Neuronal stem cell (in vitro differentiated cells): ENCODE data around the gene LRP10.

Source experiments
- DNase-seq: peaks from one replicate; pipeline ENCODE4 v3.0.0-alpha.2; 2013; ENCODE audit warnings: low spot score
- H2AFZ ChIP-seq: one replicate; pipeline ENCODE4 v1.6.1; 2013; ENCODE audit warnings: mild to moderate bottlenecking, low read length, inconsistent platforms
- H2AK5ac ChIP-seq: 2 replicates; pipeline ENCODE4 v1.6.1; 2013; ENCODE audit warnings: low read depth, mild to moderate bottlenecking, inconsistent platforms, low read length, moderate library complexity, mixed read lengths
- H2BK120ac ChIP-seq: 2 replicates; pipeline ENCODE4 v1.6.1; 2013; ENCODE audit warnings: low read depth, mild to moderate bottlenecking, inconsistent platforms, low read length, moderate library complexity, mixed read lengths
- H2BK12ac ChIP-seq: one replicate; pipeline ENCODE4 v1.6.1; 2013; ENCODE audit warnings: low read length, inconsistent platforms
- H2BK15ac ChIP-seq: 2 replicates; pipeline ENCODE4 v1.6.1; 2013; ENCODE audit warnings: mild to moderate bottlenecking, low read length, inconsistent platforms, mixed read lengths
- H2BK5ac ChIP-seq: one replicate; pipeline ENCODE4 v1.6.1; 2013; ENCODE audit warnings: inconsistent platforms, mild to moderate bottlenecking, low read length, moderate library complexity
- H3K14ac ChIP-seq: one replicate; pipeline ENCODE4 v1.6.1; 2013; ENCODE audit warnings: low read length, inconsistent platforms
- H3K18ac ChIP-seq: 2 replicates; pipeline ENCODE4 v1.6.1; 2013; ENCODE audit warnings: low read length, inconsistent platforms
- H3K23ac ChIP-seq: 2 replicates; pipeline ENCODE4 v1.6.1; 2013; ENCODE audit warnings: low read depth, mild to moderate bottlenecking, mixed read lengths, low read length, inconsistent platforms; ENCODE audit not compliant: poor library complexity
- H3K27ac ChIP-seq: replicated peaks from 3 replicates; pipeline ENCODE4 v1.5.1; 2013; ENCODE audit warnings: low read length, inconsistent platforms
- H3K27me3 ChIP-seq, 3 experiments: 2 replicates each; pipeline ENCODE4 v1.6.1; 2013; ENCODE audit warnings: low read length in 3 of 3, mild to moderate bottlenecking in 2 of 3, inconsistent platforms in 1 of 3, low read depth in 1 of 3, mixed read lengths in 1 of 3, moderate library complexity in 1 of 3; ENCODE audit not compliant: control insufficient read depth in 3 of 3, insufficient read depth in 3 of 3
- H3K36me3 ChIP-seq, 2 donors: replicated peaks in 1 of 2; 2 replicates each; pipeline ENCODE4 v1.6.1; 2013; ENCODE audit warnings: low read length in 2 of 2; ENCODE audit not compliant: control insufficient read depth in 2 of 2, insufficient read depth in 2 of 2
- H3K4ac ChIP-seq: 2 replicates; pipeline ENCODE4 v1.6.1; 2013; ENCODE audit warnings: inconsistent platforms, mild to moderate bottlenecking, low read length, moderate library complexity
- H3K4me1 ChIP-seq, 2 donors: 1 replicate in 1 of 2; 2 replicates in 1 of 2; pipeline ENCODE4 v1.6.1; 2013; ENCODE audit warnings: low read length in 2 of 2, low read depth in 1 of 2; ENCODE audit not compliant: control insufficient read depth in 2 of 2, insufficient read depth in 1 of 2
- H3K4me2 ChIP-seq: one replicate; pipeline ENCODE4 v1.6.1; 2013; ENCODE audit warnings: mild to moderate bottlenecking, low read length, inconsistent platforms; ENCODE audit not compliant: insufficient read depth, poor library complexity, severe bottlenecking
- H3K4me3 ChIP-seq, 2 donors: 2 replicates each; pipeline ENCODE4 v1.5.1; 2013; ENCODE audit warnings: low read length in 2 of 2, mild to moderate bottlenecking in 2 of 2, inconsistent platforms in 1 of 2, moderate library complexity in 1 of 2
- H3K79me1 ChIP-seq: one replicate; pipeline ENCODE4 v1.6.1; 2013; ENCODE audit warnings: low read depth, mild to moderate bottlenecking, inconsistent platforms, low read length, moderate library complexity
- H3K9ac ChIP-seq: one replicate; pipeline ENCODE4 v1.6.1; 2013; ENCODE audit warnings: mild to moderate bottlenecking, low read depth, low read length, inconsistent platforms; ENCODE audit not compliant: poor library complexity
- H3K9me3 ChIP-seq, 2 donors: replicated peaks in 1 of 2; 2 replicates each; pipeline versions ENCODE3 to v1.6.1; 2013; ENCODE audit warnings: low read length in 2 of 2, mild to moderate bottlenecking in 2 of 2, inconsistent platforms in 1 of 2, low read depth in 1 of 2, mixed read lengths in 1 of 2, moderate library complexity in 1 of 2; ENCODE audit not compliant: control insufficient read depth in 2 of 2, insufficient read depth in 1 of 2
- H4K8ac ChIP-seq: one replicate; pipeline ENCODE4 v1.6.1; 2013; ENCODE audit warnings: low read depth, mild to moderate bottlenecking, inconsistent platforms, low read length, moderate library complexity
- H4K91ac ChIP-seq: one replicate; pipeline ENCODE4 v1.6.1; 2013; ENCODE audit warnings: low read length, low read depth, mild to moderate bottlenecking, inconsistent platforms; ENCODE audit not compliant: poor library complexity
- WGBS, 2 donors: extraction: QIAGEN DNeasy Blood & Tissue Kit; methylation state at CpG; one replicate each; pipeline ENCODE4 v1.1.7; 2013; ENCODE audit warnings: missing lambda C conversion rate in 2 of 2, mixed read lengths in 1 of 2; ENCODE audit not compliant: insufficient read length in 2 of 2, insufficient replicate concordance in 1 of 2; ENCODE audit errors: extremely low coverage in 2 of 2; 5-methylcytosine and 5-hydroxymethylcytosine counted together

Gene LRP10

GRCh38 chr14:22878271-22879246 is 7.0 kb downstream of the LRP10 start:
- Histone ChIP-seq H3K23ac (no peak overlapping the region), H2BK120ac (no peak overlapping the region), H3K27ac (no peak overlapping the region), H3K18ac (no peak overlapping the region), H2BK12ac (no peak overlapping the region), H3K9ac (no peak overlapping the region), H3K4ac (no peak overlapping the region), H3K79me1 (no peaks in the 10 kb centered on the region), H2AK5ac (peak overlapping the region; percentile 73), H4K8ac (no peak overlapping the region), H3K14ac (peak overlapping the region; percentile 60), H3K4me1 (peaks cover 14 to 15% of the 10 kb centered on the region in 2 donors), H3K4me2 (no peak overlapping the region), H2BK5ac (no peak overlapping the region), H3K27me3 (no peaks in the 10 kb centered on the region), H3K4me3 (peak overlapping the region in 1 of 2 donors; percentile 46), H3K9me3 (no peaks in the 10 kb centered on the region), H2AFZ (no peak overlapping the region), H2BK15ac (no peak overlapping the region), H4K91ac (no peak overlapping the region), H3K36me3 (peaks cover 8 to 29% of the 10 kb centered on the region in 2 donors)
- WGBS, 2 donors = no CpG with 5 or more reads among the region's 8 CpGs
- DNase-seq = no peak

GRCh38 chr14:22882064-22882463 is 10.5 kb downstream of the LRP10 start:
- Histone ChIP-seq H2AFZ (peak overlapping the region; percentile 61), H3K4me1 (peaks cover 29 to 35% of the 10 kb centered on the region in 2 donors), H3K27me3 (peaks cover 0 to 6% (median 0%) of the 10 kb centered on the region in 3 experiments), H3K4me2 (no peak overlapping the region), H3K4ac (no peak overlapping the region), H3K4me3 (no peak overlapping the region), H3K18ac (peak overlapping the region; percentile 9), H2BK12ac (peak overlapping the region; percentile 26), H3K79me1 (no peaks in the 10 kb centered on the region), H4K8ac (no peak overlapping the region), H3K14ac (no peak overlapping the region), H3K23ac (no peak overlapping the region), H2BK5ac (no peak overlapping the region), H2BK120ac (no peak overlapping the region), H2BK15ac (no peak overlapping the region), H2AK5ac (no peak overlapping the region), H3K9ac (no peak overlapping the region), H4K91ac (no peak overlapping the region), H3K9me3 (no peaks in the 10 kb centered on the region), H3K27ac (no peak overlapping the region), H3K36me3 (peaks cover 0 to under 1% of the 10 kb centered on the region in 2 donors)
- DNase-seq = no peak
- WGBS, 2 donors = no CpG with 5 or more reads among the region's 7 CpGs

GRCh38 chr14:22882529-22883172 is 11.1 kb downstream of the LRP10 start:
- Histone ChIP-seq H3K4ac (no peak overlapping the region), H3K4me2 (peak overlapping the region; percentile 81), H3K23ac (no peak overlapping the region), H3K9me3 (no peaks in the 10 kb centered on the region), H3K18ac (peak overlapping the region; percentile 9), H2BK15ac (no peak overlapping the region), H2BK120ac (no peak overlapping the region), H3K9ac (peak overlapping the region; percentile 78), H3K4me3 (no peak overlapping the region), H3K79me1 (no peaks in the 10 kb centered on the region), H2AK5ac (no peak overlapping the region), H3K4me1 (peaks cover 30 to 35% of the 10 kb centered on the region in 2 donors), H2AFZ (peak overlapping the region; percentile 61), H3K36me3 (no peaks in the 10 kb centered on the region), H2BK12ac (peak overlapping the region; percentile 26), H4K8ac (peak overlapping the region; percentile 33), H3K27ac (peak overlapping the region; percentile 27), H3K27me3 (peaks cover 0 to 6% (median 0%) of the 10 kb centered on the region in 3 experiments), H4K91ac (no peak overlapping the region), H3K14ac (no peak overlapping the region), H2BK5ac (no peak overlapping the region)
- WGBS, 2 donors = no CpG with 5 or more reads among the region's 6 CpGs
- no peak for DNase-seq
